ENCODE results near the gene ZXDC. TPM values are rescaled to one million over a fixed set of nuclear protein-coding genes. Genes with fewer than 3 reads are reported as not detected.
A peak's percentile ranks its signal among the peaks of the same experiment; 100 is the strongest.

The ZXDC gene
- total RNA-seq, 4 donors from 2014 or later, result 25.9 to 47.6 (median 35.3) TPM

GRCh38 chr3:126394977-126395321, 80.7 kb downstream of the ZXDC start:
- 60% methylated on average over 1 of the region's 30 CpGs; no CpG with 5 or more reads in 1 of the 2 donors for WGBS, 2 donors (ENCODE audit: low coverage in 1 of 2)
- no peak for ATAC-seq
- no peaks in the 10 kb centered on the region for H3K9me3 ChIP-seq
- H3K36me3 ChIP-seq, result no peaks in the 10 kb centered on the region
- H3K4me1 ChIP-seq, result peaks cover 0 to 12% (median 8%) of the 10 kb centered on the region in 3 donors
- peak overlapping the region; percentile 8 to 44 for H3K4me3 ChIP-seq
- TF ChIP-seq POLR2AphosphoS5 (IDR thresholded peaks at IDR 0.05) (no peak), POLR2A (IDR thresholded peaks at IDR 0.05) (no peak), EP300 (IDR thresholded peaks at IDR 0.05) (no peak)
- TF ChIP-seq, protein P1, sequence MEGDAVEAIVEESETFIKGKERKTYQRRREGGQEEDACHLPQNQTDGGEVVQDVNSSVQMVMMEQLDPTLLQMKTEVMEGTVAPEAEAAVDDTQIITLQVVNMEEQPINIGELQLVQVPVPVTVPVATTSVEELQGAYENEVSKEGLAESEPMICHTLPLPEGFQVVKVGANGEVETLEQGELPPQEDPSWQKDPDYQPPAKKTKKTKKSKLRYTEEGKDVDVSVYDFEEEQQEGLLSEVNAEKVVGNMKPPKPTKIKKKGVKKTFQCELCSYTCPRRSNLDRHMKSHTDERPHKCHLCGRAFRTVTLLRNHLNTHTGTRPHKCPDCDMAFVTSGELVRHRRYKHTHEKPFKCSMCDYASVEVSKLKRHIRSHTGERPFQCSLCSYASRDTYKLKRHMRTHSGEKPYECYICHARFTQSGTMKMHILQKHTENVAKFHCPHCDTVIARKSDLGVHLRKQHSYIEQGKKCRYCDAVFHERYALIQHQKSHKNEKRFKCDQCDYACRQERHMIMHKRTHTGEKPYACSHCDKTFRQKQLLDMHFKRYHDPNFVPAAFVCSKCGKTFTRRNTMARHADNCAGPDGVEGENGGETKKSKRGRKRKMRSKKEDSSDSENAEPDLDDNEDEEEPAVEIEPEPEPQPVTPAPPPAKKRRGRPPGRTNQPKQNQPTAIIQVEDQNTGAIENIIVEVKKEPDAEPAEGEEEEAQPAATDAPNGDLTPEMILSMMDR (IDR thresholded peaks at IDR 0.05), result no peak
- peaks cover 6% of the 10 kb centered on the region for H3K27me3 ChIP-seq
- peak overlapping the region in 1 of 4 donors; percentile 54 for H3K27ac ChIP-seq

DNA sequence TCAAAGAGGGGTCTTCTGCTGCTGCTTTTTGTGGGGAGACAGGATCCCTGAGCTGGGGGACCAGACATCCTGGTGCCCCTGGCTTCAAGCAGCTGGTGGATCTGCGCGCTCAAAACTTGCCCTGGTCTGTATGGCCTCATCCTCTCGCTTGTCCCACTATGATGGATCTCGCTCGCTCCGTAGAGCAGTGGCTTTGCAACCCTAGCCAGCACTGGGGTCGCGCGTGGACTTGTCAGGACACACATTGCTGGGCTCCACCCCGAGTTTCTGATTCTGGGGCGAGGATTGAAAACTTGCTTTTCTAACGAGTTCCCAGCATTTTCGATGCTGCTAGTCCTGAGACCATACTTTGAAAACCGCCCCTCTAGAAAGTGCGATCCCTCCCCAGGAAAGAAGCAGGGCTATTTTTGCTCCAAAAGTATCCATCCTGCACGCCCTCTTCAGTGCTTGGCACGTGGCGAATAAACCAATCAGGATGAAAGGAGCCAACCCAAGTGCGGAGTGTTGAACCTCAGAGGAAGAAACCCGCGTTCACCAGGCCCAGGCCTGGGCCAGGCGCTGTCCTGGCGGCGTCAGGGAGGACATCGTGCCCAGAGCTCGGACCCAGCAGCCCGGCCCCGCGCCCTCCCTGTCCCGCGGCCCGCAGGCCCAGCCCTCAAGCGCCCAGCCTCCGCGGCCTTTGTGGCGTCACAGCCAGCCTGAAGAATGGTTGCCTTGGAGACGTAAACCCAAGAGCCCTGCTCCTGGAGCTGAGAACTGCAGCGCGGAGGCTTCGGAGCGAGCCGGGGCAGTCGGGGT, 81.3 kb downstream of the ZXDC start, which contains the start of gene CFAP100:
Gene CFAP100, plus strand, starts transcription at position 731 of the 798 bp plus-strand sequence. CDS start 1,092 bp downstream, outside the sequence.
- no peaks in the 10 kb centered on the region for H3K36me3 ChIP-seq
- peaks cover 0 to 16% (median 8%) of the 10 kb centered on the region in 3 donors for H3K4me1 ChIP-seq
- WGBS, 2 donors (ENCODE audit: low coverage in 1 of 2), result 34 to 76% methylated on average over 5 to 9 of the region's 43 CpGs
- ATAC-seq, result peak; percentile 69
- peak within 1 kb of the TSS; percentile 8 to 44 for H3K4me3 ChIP-seq
- peaks cover 6% of the 10 kb centered on the region for H3K27me3 ChIP-seq
- TF ChIP-seq POLR2AphosphoS5 (IDR thresholded peaks at IDR 0.05) (no peak), POLR2A (IDR thresholded peaks at IDR 0.05) (no peak), EP300 (IDR thresholded peaks at IDR 0.05) (no peak)
- TF ChIP-seq, protein P1 (IDR thresholded peaks at IDR 0.05), result no peak
- H3K9me3 ChIP-seq, result no peaks in the 10 kb centered on the region
- peak within 1 kb of the TSS in 1 of 4 donors; percentile 54 for H3K27ac ChIP-seq

DNA sequence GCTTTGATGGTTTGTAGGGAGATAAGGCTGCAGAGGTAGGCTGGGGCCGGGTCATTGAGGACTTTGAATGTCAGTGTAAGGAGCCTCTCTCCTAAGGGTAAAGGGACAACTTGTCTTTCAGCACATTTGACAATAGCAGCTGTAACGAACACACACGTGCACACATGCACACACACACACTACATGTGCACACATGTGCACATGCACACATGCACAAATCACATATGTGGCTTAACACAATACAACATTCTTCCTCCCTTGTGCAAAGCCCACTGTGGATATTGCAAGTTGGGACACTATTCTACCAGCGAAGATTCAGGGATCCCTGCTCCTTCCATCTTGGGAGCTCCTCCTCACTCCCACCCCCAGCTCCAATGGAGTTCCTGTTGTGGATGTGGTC, 82.1 kb downstream of the ZXDC start:
- H3K9me3 ChIP-seq, result no peaks in the 10 kb centered on the region
- no peak overlapping the region for H3K4me3 ChIP-seq
- peaks cover 0 to 24% (median 13%) of the 10 kb centered on the region in 3 donors for H3K4me1 ChIP-seq
- H3K27me3 ChIP-seq, result peaks cover 6% of the 10 kb centered on the region
- ATAC-seq, result no peak
- H3K36me3 ChIP-seq, result no peaks in the 10 kb centered on the region
- TF ChIP-seq EP300 (IDR thresholded peaks at IDR 0.05) (no peak), POLR2AphosphoS5 (IDR thresholded peaks at IDR 0.05) (no peak), POLR2A (IDR thresholded peaks at IDR 0.05) (no peak)
- TF ChIP-seq, protein P1 (IDR thresholded peaks at IDR 0.05), result no peak
- no peak overlapping the region for H3K27ac ChIP-seq
- 64 to 86% methylated on average over 3 to 4 of the region's 4 CpGs for WGBS, 2 donors (ENCODE audit: low coverage in 1 of 2)

DNA sequence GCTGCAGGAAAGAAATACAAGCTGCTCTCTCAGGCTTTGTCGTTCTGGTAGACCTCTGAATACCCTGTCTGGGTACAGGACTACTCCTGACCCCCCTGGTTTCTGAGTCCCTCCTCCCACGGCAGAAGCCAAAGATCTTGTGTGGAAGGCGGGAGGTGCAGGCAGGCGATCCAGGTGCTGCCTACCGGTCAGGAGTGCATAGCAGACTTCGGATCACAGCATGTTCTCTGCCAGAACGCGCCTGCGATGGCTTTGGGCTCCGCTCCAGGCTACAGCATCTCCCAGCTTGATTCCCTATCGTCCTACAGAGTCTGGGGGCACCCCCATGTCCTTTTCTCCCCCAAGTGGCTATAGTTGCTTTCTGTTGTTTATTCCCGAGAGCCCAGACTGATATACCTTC, 83.4 kb downstream of the ZXDC start:
- TF ChIP-seq, protein P1 (IDR thresholded peaks at IDR 0.05), result no peak
- TF ChIP-seq EP300 (IDR thresholded peaks at IDR 0.05) (no peak), POLR2A (IDR thresholded peaks at IDR 0.05) (no peak), POLR2AphosphoS5 (IDR thresholded peaks at IDR 0.05) (no peak)
- 71 to 89% methylated on average over 3 to 11 of the region's 12 CpGs for WGBS, 2 donors (ENCODE audit: low coverage in 1 of 2)
- peaks cover 6% of the 10 kb centered on the region for H3K27me3 ChIP-seq
- H3K9me3 ChIP-seq, result no peaks in the 10 kb centered on the region
- H3K4me1 ChIP-seq, result peaks cover 0 to 27% (median 15%) of the 10 kb centered on the region in 3 donors
- H3K4me3 ChIP-seq, result no peak overlapping the region
- no peak overlapping the region for H3K27ac ChIP-seq
- ATAC-seq, result no peak
- H3K36me3 ChIP-seq, result no peaks in the 10 kb centered on the region

DNA sequence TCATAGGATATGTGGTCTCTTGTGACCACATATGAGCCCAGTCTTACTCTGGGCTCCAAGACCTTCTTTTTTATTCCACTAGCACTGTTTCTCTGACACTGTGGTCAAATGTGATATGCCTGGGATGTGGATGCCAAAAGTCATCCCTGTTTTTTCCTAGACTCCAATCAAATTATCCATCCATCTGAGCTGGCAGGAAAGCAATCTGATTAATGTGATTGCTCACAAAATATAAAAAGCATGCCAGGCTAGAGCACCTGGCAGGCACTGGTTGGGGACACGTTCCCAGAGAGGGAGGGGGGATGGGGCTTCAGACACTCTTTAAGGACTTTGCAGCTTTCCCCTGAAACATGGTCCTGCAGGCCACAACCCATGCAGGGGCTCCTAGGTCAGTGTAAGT, 84.1 kb downstream of the ZXDC start:
- H3K9me3 ChIP-seq, result no peaks in the 10 kb centered on the region
- H3K4me3 ChIP-seq, result no peak overlapping the region
- WGBS, 2 donors (ENCODE audit: low coverage in 1 of 2), result 20% methylated on average over 1 of the region's 1 CpG; no CpG with 5 or more reads in 1 of the 2 donors
- no peaks in the 10 kb centered on the region for H3K36me3 ChIP-seq
- H3K27me3 ChIP-seq, result peaks cover 6% of the 10 kb centered on the region
- H3K27ac ChIP-seq, result no peak overlapping the region
- H3K4me1 ChIP-seq, result peaks cover 0 to 27% (median 15%) of the 10 kb centered on the region in 3 donors
- TF ChIP-seq EP300 (IDR thresholded peaks at IDR 0.05) (no peak), POLR2A (IDR thresholded peaks at IDR 0.05) (no peak), POLR2AphosphoS5 (IDR thresholded peaks at IDR 0.05) (no peak)
- TF ChIP-seq, protein P1 (IDR thresholded peaks at IDR 0.05), result no peak
- no peak for ATAC-seq

All from gastroesophageal sphincter (tissue), 4 donors.